ENCODE data around the gene PCBP4. TPM values are rescaled to one million over a fixed set of nuclear protein-coding genes. Genes with fewer than 3 reads are reported as not detected.

The PCBP4 gene
- total RNA-seq, 1 donor from 2014 or later, result 42.7 TPM

Small RNA genes lying within 50 kb of the gene (small RNA-seq; reads per million reads assigned to genes)
- not detected for gene AC115284.1

Other genes starting within 250 kb of the PCBP4 start
- gene IQCF6, start 188.2 kb downstream of the PCBP4 start, total RNA-seq, result not detected
- gene IQCF2, start 105.8 kb downstream of the PCBP4 start, total RNA-seq, result not detected
- not detected for gene IQCF5, start 91.9 kb downstream of the PCBP4 start, total RNA-seq
- not detected for gene IQCF1, start 64.1 kb downstream of the PCBP4 start, total RNA-seq
- 16.8 TPM for gene RRP9, start 25.6 kb downstream of the PCBP4 start, total RNA-seq
- 1.7 TPM for gene PARP3, start 25.1 kb downstream of the PCBP4 start, total RNA-seq
- gene GPR62, start 12.1 kb downstream of the PCBP4 start, total RNA-seq, result 0.62 TPM
- gene ABHD14B, start 6.6 kb upstream of the PCBP4 start, total RNA-seq, result 1.9 TPM
- gene ABHD14A, start 7.6 kb upstream of the PCBP4 start, total RNA-seq, result 20.6 TPM
- gene ACY1, start 16.1 kb upstream of the PCBP4 start, total RNA-seq, result 2.8 TPM
- 778 TPM for gene RPL29, start 28.4 kb upstream of the PCBP4 start, total RNA-seq
- 10.8 TPM for gene DUSP7, start 89.1 kb upstream of the PCBP4 start, total RNA-seq
- gene POC1A, start 187.0 kb upstream of the PCBP4 start, total RNA-seq, result 3.1 TPM
- gene ALAS1, start 230.7 kb upstream of the PCBP4 start, total RNA-seq, result 36.2 TPM